GM10266 (cell line): ENCODE measurements around the gene TPH1.

Source experiments
- DNase-seq: peaks from one replicate; pipeline ENCODE4 v3.0.0; 2012; ENCODE audit errors: extremely low spot score
- TF ChIP-seq, protein P1 (sequence below): IDR thresholded peaks from 2 replicates; pipeline ENCODE4 v1.5.1; 2012; ENCODE audit warnings: mild to moderate bottlenecking, low read depth; ENCODE audit not compliant: control insufficient read depth, insufficient read depth; ENCODE audit errors: missing control alignments

The TPH1 gene

GRCh38 chr11:18078909-18079308 lies 32.8 kb upstream of the TPH1 start:
- TF ChIP-seq, protein P1, sequence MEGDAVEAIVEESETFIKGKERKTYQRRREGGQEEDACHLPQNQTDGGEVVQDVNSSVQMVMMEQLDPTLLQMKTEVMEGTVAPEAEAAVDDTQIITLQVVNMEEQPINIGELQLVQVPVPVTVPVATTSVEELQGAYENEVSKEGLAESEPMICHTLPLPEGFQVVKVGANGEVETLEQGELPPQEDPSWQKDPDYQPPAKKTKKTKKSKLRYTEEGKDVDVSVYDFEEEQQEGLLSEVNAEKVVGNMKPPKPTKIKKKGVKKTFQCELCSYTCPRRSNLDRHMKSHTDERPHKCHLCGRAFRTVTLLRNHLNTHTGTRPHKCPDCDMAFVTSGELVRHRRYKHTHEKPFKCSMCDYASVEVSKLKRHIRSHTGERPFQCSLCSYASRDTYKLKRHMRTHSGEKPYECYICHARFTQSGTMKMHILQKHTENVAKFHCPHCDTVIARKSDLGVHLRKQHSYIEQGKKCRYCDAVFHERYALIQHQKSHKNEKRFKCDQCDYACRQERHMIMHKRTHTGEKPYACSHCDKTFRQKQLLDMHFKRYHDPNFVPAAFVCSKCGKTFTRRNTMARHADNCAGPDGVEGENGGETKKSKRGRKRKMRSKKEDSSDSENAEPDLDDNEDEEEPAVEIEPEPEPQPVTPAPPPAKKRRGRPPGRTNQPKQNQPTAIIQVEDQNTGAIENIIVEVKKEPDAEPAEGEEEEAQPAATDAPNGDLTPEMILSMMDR, result no peak
- DNase-seq, result no peak

GRCh38 chr11:18075444-18075843 lies 29.4 kb upstream of the TPH1 start:
- no peak for DNase-seq
- TF ChIP-seq, protein P1, result no peak

DNA sequence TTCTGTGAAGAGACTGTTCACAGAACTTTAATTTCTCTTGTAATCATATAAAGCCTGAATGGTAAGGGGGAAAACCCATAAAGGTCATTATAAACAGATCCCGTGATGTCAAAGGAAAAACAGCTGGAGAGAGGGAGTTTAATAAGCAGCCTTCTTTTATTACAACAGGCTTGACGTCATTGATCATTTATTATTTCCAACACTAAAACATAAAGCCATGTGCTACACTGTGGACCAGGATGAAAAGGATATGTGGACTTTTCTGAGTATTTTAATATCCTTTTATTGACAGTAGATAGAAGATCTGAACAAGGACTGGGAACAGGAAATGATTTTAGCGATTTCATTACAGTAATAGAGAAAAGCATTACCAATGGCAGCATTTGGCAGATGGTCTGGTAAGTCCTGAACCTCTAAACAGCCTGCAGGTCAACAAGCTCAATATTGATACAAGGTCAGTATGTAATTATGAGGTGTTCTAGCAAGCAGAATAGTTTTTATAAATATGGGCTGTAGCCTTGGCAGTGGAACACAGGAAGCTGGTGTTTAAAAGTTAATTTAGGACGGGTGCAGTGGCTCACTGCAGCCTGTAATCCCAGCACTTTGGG lies 25.1 kb upstream of the TPH1 start:
- no peak for DNase-seq
- TF ChIP-seq, protein P1, result no peak

DNA sequence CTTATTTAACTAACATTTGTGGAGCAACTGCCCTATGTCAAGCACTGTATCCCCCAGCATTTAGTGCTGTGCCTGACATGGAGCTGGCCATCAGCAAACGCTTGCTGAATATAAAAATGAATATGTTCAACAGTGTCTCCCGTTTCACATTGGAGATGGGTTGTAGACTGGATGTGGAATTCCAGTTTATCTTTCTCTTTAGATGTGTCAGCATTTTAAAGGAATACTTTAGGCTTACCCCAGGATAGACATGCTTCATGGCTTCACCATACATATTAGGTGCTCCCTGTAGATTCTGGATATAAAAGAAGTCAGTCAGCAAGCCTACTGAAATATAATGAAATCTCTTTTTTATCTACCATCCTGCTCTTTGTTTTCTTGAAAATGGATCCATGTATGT lies 21.3 kb upstream of the TPH1 start:
- no peak for DNase-seq
- TF ChIP-seq, protein P1, result no peak

DNA sequence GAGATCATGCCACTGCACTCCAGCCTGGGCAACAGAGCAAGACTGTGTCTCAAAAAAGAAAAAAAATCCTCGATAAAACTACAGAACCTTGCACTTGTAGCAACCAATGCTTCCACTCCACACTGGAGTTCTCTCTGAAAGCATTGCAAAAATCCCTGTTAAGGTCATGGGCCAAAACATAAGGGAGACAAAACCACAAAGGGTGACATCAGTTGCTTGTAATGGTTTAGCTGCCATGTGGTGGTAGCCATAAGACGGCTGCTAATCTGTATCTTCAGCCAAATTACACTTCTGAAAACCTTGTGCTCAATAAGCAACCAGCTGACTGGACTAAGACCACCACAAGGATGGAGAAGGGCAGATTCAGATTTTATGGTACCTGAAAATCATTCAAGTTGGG lies 20.6 kb upstream of the TPH1 start:
- no peak for DNase-seq
- TF ChIP-seq, protein P1, result no peak

DNA sequence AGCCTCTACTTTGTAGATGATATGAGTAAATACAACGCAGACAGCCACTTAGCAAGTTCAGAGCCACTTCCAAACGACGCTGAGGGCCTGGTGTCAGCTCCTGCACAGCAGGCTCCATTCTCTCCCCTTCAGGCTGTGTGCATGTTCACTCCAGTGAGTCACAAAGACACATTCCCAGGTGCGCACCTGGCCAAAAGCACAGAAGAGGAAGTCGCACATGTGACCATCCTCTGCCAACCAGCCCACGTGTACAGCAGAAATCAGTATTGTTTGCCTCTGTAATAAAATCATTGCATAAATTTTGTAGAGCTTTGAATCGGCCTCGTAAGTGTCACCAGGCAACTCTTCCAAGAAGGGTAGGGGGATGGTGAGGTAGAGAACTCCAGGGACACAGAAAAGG lies 19.5 kb upstream of the TPH1 start:
- no peak for DNase-seq
- TF ChIP-seq, protein P1, result no peak

- no peak for DNase-seq
- TF ChIP-seq, protein P1, result no peak
Measured at GRCh38 chr11:18064450-18065054, 18.5 kb upstream of the TPH1 start.
